HS-5 (cell line): ENCODE data around the gene SHQ1.
"Not testable (repeated sequence)": the region's sequence is repeated elsewhere in the genome, so short reads cannot be mapped to it uniquely, and the experiment has no call there.

Experiments
- DNase-seq: peaks from one replicate; pipeline ENCODE4 v3.0.0-alpha.2; 2012; ENCODE audit warnings: low read depth

The SHQ1 gene

GRCh38 chr3:72748659-72749058 is 99.6 kb downstream of the SHQ1 start:
- DNase-seq = no peak

- DNase-seq = no peak
Measured at GRCh38 chr3:72746430-72747411, 101.5 kb downstream of the SHQ1 start.

GRCh38 chr3:72745146-72745999 is 102.9 kb downstream of the SHQ1 start:
- DNase-seq = no peak

GRCh38 chr3:72744330-72744729 is 103.9 kb downstream of the SHQ1 start:
- DNase-seq = no peak

- DNase-seq = no peak
Measured at GRCh38 chr3:72739531-72740466, 108.4 kb downstream of the SHQ1 start.

GRCh38 chr3:72738752-72739530 is 109.3 kb downstream of the SHQ1 start:
- DNase-seq = no peak

- DNase-seq = not testable (repeated sequence)
Measured at GRCh38 chr3:72735072-72735471, 113.2 kb downstream of the SHQ1 start.

GRCh38 chr3:72733676-72734075 is 114.6 kb downstream of the SHQ1 start:
- no peak for DNase-seq

GRCh38 chr3:72732666-72733345 is 115.4 kb downstream of the SHQ1 start:
- not testable (repeated sequence) for DNase-seq

GRCh38 chr3:72728958-72729467 is 119.2 kb downstream of the SHQ1 start:
- DNase-seq = no peak

- no peak for DNase-seq
Measured at GRCh38 chr3:72728329-72728889, 119.8 kb downstream of the SHQ1 start.

GRCh38 chr3:72727726-72728125 is 120.5 kb downstream of the SHQ1 start:
- DNase-seq = no peak

GRCh38 chr3:72727172-72727571 is 121.1 kb downstream of the SHQ1 start:
- no peak for DNase-seq

GRCh38 chr3:72725229-72725628 is 123.0 kb downstream of the SHQ1 start:
- no peak for DNase-seq

GRCh38 chr3:72724070-72724469 is 124.2 kb downstream of the SHQ1 start:
- no peak for DNase-seq

GRCh38 chr3:72722930-72723726 is 125.1 kb downstream of the SHQ1 start:
- peak; percentile 35 for DNase-seq

GRCh38 chr3:72721683-72722381 is 126.4 kb downstream of the SHQ1 start:
- DNase-seq = no peak

- DNase-seq = no peak
Measured at GRCh38 chr3:72720566-72720965, 127.7 kb downstream of the SHQ1 start.
